Heart left ventricle (tissue), 16 donors: Measurements from ENCODE around the gene EPG5. TPM values are rescaled to one million over a fixed set of nuclear protein-coding genes. Genes with fewer than 3 reads are reported as not detected.
"Not testable (repeated sequence)": the region's sequence is repeated elsewhere in the genome, so short reads cannot be mapped to it uniquely, and the experiment has no call there.

ENCODE experiments used
- ATAC-seq, 4 donors: fragments of 200-7000 bp; cut with Tn5 transposase; one replicate each; pipeline ENCODE4 v1.9.1; 2020 to 2022; ENCODE audit warnings: moderate library complexity in 4 of 4, mild to moderate bottlenecking in 3 of 4, moderate number of reproducible peaks in 1 of 4
- DNase-seq, 5 donors: peaks; one replicate each; pipeline ENCODE4 v3.0.0-alpha.2; 2020
- H3K27ac ChIP-seq, 12 donors: fragments of 200-600 bp; sonication (generic) in 4 of 12; one replicate each; pipeline versions ENCODE4 v1.5.0 to v1.8.0; 2016 to 2022; ENCODE audit warnings: mild to moderate bottlenecking in 2 of 12
- H3K27me3 ChIP-seq, 9 donors: fragments of 200-600 bp; sonication (generic) in 2 of 9; one replicate each; pipeline versions ENCODE4 v1.5.1 to v1.8.0; 2016 to 2022; ENCODE audit warnings: mild to moderate bottlenecking in 3 of 9
- H3K36me3 ChIP-seq, 9 donors: fragments of 200-600 bp; sonication (generic) in 2 of 9; one replicate each; pipeline versions ENCODE4 v1.5.0 to v1.8.0; 2018 to 2022; ENCODE audit warnings: mild to moderate bottlenecking in 2 of 9
- H3K4me1 ChIP-seq, 12 donors: fragments of 200-600 bp; sonication (generic) in 4 of 12; one replicate each; pipeline versions ENCODE4 v1.5.0 to v1.8.0; 2016 to 2022; ENCODE audit warnings: mild to moderate bottlenecking in 3 of 12
- H3K4me3 ChIP-seq, 12 donors: fragments of 200-600 bp; sonication (generic) in 4 of 12; one replicate each; pipeline versions ENCODE4 v1.5.0 to v1.8.0; 2017 to 2022; ENCODE audit warnings: mild to moderate bottlenecking in 9 of 12, moderate library complexity in 4 of 12
- H3K9me3 ChIP-seq, 12 donors: fragments of 200-600 bp; sonication (generic) in 4 of 12; one replicate each; pipeline versions ENCODE4 v1.5.0 to v1.8.0; 2016 to 2022; ENCODE audit warnings: mild to moderate bottlenecking in 1 of 12
- POLR2A ChIP-seq, 2 donors: fragments of 450-650 bp; IDR thresholded peaks; one replicate each; pipeline ENCODE4 v1.6.1; 2017; ENCODE audit warnings: antibody characterized with exemption in 2 of 2, mild to moderate bottlenecking in 2 of 2, moderate library complexity in 2 of 2
- WGBS, 4 donors: extraction: QIAGEN DNeasy Blood & Tissue Kit in 2 of 4; methylation state at CpG; one replicate each; pipeline versions ENCODE4 v1.1.5 to v1.1.7; 2013 to 2018; 5-methylcytosine and 5-hydroxymethylcytosine counted together
- intact Hi-C, 10 donors: fragments of 100-400 bp; cut with DNase I; formaldehyde crosslinking; loops; one replicate each; pipeline versions ENCODE4 v1.11.1 to v1.14.2; 2022
- polyA plus RNA-seq, 2 donors: library from polyadenylated mRNA; stranded (reverse); fragments of 200-250 nt; gene quantifications; one replicate each; pipeline ENCODE4 v1.2.3, GENCODE V29; 2013
- total RNA-seq, 9 donors: library from RNA; depleted of rRNA in 2 of 9; stranded (reverse); fragments of >200 nt in 2 of 9; fragmentation: NEBNext Ultra II Directional in 3 of 9; extraction: Animal tissue kit (Norgen Biotek cat#: 25700) in 3 of 9; gene quantifications; one replicate each; pipeline versions ENCODE4 v1.1.0 to v1.2.4, GENCODE V29; 2016 to 2023
- TF ChIP-seq, protein P1 (sequence below), 12 donors: fragments of 200-600 bp; sonication (generic) in 4 of 12; IDR thresholded peaks; one replicate each; pipeline versions ENCODE4 v1.5.0 to v1.8.0; 2018 to 2022; ENCODE audit warnings: antibody characterized with exemption in 12 of 12, mild to moderate bottlenecking in 5 of 12
- donor health status: ischemic (EF 13 %, LVEDD 7.1; RV severe dilation, severe dysfunction).
- donor health status: healthy with polysubstance abuse.
- donor health status: DM: no; HTN: yes; CAD: no.
- donor health status: DM: no; HTN: no; CAD: no.
- donor health status: ischemic (EF 25% LVEDD 6.9; RV normal size, moderate dysfunction).
- donor health status: ischemic (EF 25% LVEDD 5.7; RV mildly dilated, moderate dysfunction).
- donor health status: healthy.
- donor health status: DM: yes; HTN: yes; CAD: no.
- donor health status: ischemic (EF 35%, LVEDD 5.7; RV mildly dilated, moderate dysfunction).
- donor health status: nonischemic (EF 11% LVEDD 7.7; RV severe dilation, severe dysfunction).
- donor health status: DM: yes; HTN: yes; CAD: no.
- donor health status: PGD.
- donor health status: ischemic (EF 29% LVEDD 5.4; RV normal size, mild dysfunction).
- donor health status: nonischemic (EF 23%, LVEDD 6.1; RV moderate dilation, normal function).

The EPG5 gene
- total and polyA plus RNA-seq, 11 donors, result 7.9 to 37.8 (median 23.5) TPM

DNA sequence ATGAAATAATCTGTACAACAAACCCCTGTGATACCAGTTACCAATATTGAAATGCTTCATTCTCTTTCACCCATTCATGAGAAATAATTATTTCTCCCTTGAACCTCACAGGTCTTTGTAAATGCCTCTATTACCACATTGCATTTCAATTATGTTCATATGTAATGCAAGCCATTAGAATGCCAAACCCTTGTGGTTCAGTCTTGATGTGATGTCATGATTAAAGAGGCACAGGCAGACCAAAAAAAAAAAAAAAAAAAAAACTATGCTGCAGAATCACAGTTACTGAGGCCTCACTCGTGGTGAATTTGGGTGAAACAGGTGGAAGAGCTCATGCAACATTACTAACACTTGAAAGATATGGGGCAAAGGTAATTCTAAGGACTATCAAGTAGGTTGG is 9.4 kb upstream of the EPG5 start:
- ATAC-seq (no peak), DNase-seq (no peak)
- Histone ChIP-seq H3K27me3 (no peaks in the 10 kb centered on the region), H3K36me3 (no peaks in the 10 kb centered on the region), H3K9me3 (no peaks in the 10 kb centered on the region), H3K27ac (no peak overlapping the region), H3K4me1 (peaks cover 0 to 6% (median 3%) of the 10 kb centered on the region in 12 donors), H3K4me3 (no peak overlapping the region)
- TF ChIP-seq, protein P1, sequence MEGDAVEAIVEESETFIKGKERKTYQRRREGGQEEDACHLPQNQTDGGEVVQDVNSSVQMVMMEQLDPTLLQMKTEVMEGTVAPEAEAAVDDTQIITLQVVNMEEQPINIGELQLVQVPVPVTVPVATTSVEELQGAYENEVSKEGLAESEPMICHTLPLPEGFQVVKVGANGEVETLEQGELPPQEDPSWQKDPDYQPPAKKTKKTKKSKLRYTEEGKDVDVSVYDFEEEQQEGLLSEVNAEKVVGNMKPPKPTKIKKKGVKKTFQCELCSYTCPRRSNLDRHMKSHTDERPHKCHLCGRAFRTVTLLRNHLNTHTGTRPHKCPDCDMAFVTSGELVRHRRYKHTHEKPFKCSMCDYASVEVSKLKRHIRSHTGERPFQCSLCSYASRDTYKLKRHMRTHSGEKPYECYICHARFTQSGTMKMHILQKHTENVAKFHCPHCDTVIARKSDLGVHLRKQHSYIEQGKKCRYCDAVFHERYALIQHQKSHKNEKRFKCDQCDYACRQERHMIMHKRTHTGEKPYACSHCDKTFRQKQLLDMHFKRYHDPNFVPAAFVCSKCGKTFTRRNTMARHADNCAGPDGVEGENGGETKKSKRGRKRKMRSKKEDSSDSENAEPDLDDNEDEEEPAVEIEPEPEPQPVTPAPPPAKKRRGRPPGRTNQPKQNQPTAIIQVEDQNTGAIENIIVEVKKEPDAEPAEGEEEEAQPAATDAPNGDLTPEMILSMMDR (IDR thresholded peaks at IDR 0.05), result no peak
- TF ChIP-seq POLR2A (IDR thresholded peaks at IDR 0.05), result no peak
- intact Hi-C loops, result loop anchor here in 7 of 10 donors (10.0 kb wide), 5 partner anchors 92 to 312 kb away; partner anchors contain the start of gene PSTPIP2 (in 2 of the 7)
- 13 to 16% (median 14%) methylated on average over 1 of the region's 1 CpG for WGBS, 4 donors

DNA sequence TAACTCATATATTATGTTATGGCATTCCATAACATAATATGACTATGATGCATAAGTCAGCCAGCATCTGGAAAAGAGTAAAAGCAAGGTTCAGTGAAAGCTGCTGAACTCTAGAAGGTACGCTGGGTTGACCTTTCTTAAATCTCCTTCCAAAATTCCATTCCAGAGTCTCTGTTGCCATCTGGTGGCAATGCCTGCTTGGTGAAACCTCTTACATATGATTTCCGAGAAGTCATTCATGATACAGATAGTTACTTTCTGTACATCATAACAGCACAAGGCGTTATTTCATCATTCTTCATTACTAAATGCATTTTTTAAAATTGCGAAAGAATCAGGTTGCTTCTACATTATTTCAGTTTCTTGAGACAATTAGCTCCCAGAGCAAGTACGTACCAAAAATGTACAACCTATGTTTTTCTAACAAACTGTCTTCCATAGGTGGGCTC is 7.0 kb upstream of the EPG5 start:
- no peak overlapping the region for H3K4me3 ChIP-seq
- 26 to 33% (median 28%) methylated on average over 5 of the region's 5 CpGs for whole genome bisulfite sequencing, 4 donors

GRCh38 chr18:45964913-45965312 is 2.2 kb downstream of the EPG5 start:
- not testable (repeated sequence) for ATAC-seq, H3K4me3 ChIP-seq, DNase-seq, H3K27ac ChIP-seq, H3K27me3 ChIP-seq, H3K9me3 ChIP-seq
- intact Hi-C loops, result loop anchor here in 3 of 10 donors (5.0 to 10.0 kb wide), 4 partner anchors 33 to 298 kb away; partner anchors contain the start of genes ATP5F1A (in 1 of the 3) and PSTPIP2 (in 1 of the 3)
- WGBS, 4 donors, result 95 to 97% (median 96%) methylated on average over 5 of the region's 5 CpGs
- Histone ChIP-seq H3K4me1 (peaks cover 0 to 45% (median 17%) of the 10 kb centered on the region in 12 donors), H3K36me3 (peaks cover 0 to 12% (median 3%) of the 10 kb centered on the region in 9 donors)

More for the DNA sequence above, 7.0 kb upstream of the EPG5 start:
- no peaks in the 10 kb centered on the region for H3K36me3 ChIP-seq
- H3K27me3 ChIP-seq, result no peaks in the 10 kb centered on the region
- DNase-seq (peak in 4 of 5 donors; percentile 27 to 48 (median 41)), ATAC-seq (peak; percentile 63 to 87 (median 78))
- peak overlapping the region in 1 of 12 donors; percentile 32 for H3K27ac ChIP-seq
- intact Hi-C loops, result loop anchor here (2.0 to 10.0 kb wide), 11 partner anchors 89 to 309 kb away; partner anchors contain the start of gene PSTPIP2 (in 5 of the 10)
- peaks cover 0 to 6% (median 0%) of the 10 kb centered on the region in 12 donors for H3K4me1 ChIP-seq
- H3K9me3 ChIP-seq, result no peaks in the 10 kb centered on the region
- TF ChIP-seq POLR2A (IDR thresholded peaks at IDR 0.05), result no peak
- TF ChIP-seq, protein P1 (IDR thresholded peaks at IDR 0.05), result peak; percentile 54 to 78 (median 66)

- Histone ChIP-seq H3K36me3 (peaks cover 0 to 12% (median 3%) of the 10 kb centered on the region in 9 donors), H3K27ac (peak overlapping the region in 3 of 12 donors; percentile 4 to 66 (median 19)), H3K9me3 (no peaks in the 10 kb centered on the region), H3K4me3 (no peak overlapping the region), H3K4me1 (peaks cover 0 to 47% (median 19%) of the 10 kb centered on the region in 12 donors), H3K27me3 (no peaks in the 10 kb centered on the region)
- no peak for ATAC-seq
- intact Hi-C loops, result loop anchor here in 1 of 10 donors (10.0 kb wide), 1 partner anchor 132 kb away; the partner anchor contains the start of gene ATP5F1A
- TF ChIP-seq, protein P1 (IDR thresholded peaks at IDR 0.05), result no peak
- TF ChIP-seq POLR2A (IDR thresholded peaks at IDR 0.05), result no peak
- no peak for DNase-seq
- 72 to 81% (median 77%) methylated on average over 5 of the region's 5 CpGs for WGBS, 4 donors
Measured at GRCh38 chr18:45962866-45963265, 4.3 kb downstream of the EPG5 start.
